GM12878 (cell line): Measurements from ENCODE around the gene DLD. TPM values are rescaled to one million over a fixed set of nuclear protein-coding genes. Genes with fewer than 3 reads are reported as not detected.

Experiments
- ATAC-seq: fragments of 200-7000 bp; cut with Tn5 transposase; 3 replicates; pipeline ENCODE4 v1.9.1; 2020; ENCODE audit warnings: mild to moderate bottlenecking, moderate library complexity
- BruUV-seq: library from RNA; stranded (reverse); fragments of 400-500 nt; replicated peaks from 2 replicates; lab custom pipeline; 2021; lab: Mats Ljungman, UMichigan
- CTCF ChIA-PET: fragments of 300-600 bp; sonication (Branson Sonifier 250); formaldehyde crosslinking; extraction: SDS; loops from one replicate; lab custom pipeline; 2021; ENCODE audit warnings: inconsistent platforms; lab: Yijun Ruan, JAX
- POLR2A ChIA-PET: fragments of 350-600 bp; formaldehyde crosslinking; extraction: SDS; loops from one replicate; lab custom pipeline; 2021; ENCODE audit warnings: inconsistent platforms; lab: Charles Lee
- RAD21 ChIA-PET: fragments of 300-600 bp; sonication (Branson Sonifier 250); formaldehyde crosslinking; loops from one replicate; lab custom pipeline; 2023; ENCODE audit warnings: antibody characterized with exemption; ENCODE audit not compliant: unreplicated experiment; lab: Charles Lee
- SMC1A ChIA-PET: fragments of 300-600 bp; sonication (Branson Sonifier 250); formaldehyde crosslinking; loops from one replicate; lab custom pipeline; 2023; ENCODE audit not compliant: unreplicated experiment, uncharacterized antibody; lab: Charles Lee
- DNase-seq: peaks from one replicate; pipeline ENCODE4 v3.0.0-alpha.2; 2011; ENCODE audit warnings: low read depth, low spot score
- FAIRE-seq: peaks from 3 replicates; lab custom pipeline; 2011; peaks lifted over from hg19 to GRCh38; lab: Jason Lieb, UNC
- H2AFZ ChIP-seq: 2 replicates; pipeline ENCODE4 v1.6.0; 2011; ENCODE audit warnings: low read depth, low read length, control low read depth; ENCODE audit not compliant: control insufficient read depth
- H3K27ac ChIP-seq: 2 replicates; pipeline ENCODE4 v1.5.1; 2011; ENCODE audit warnings: control low read depth; ENCODE audit not compliant: control insufficient read depth, insufficient read depth
- H3K27me3 ChIP-seq, 2 experiments: replicated peaks in 1 of 2; 2 replicates each; pipeline versions ENCODE4 v1.6.0 to v1.6.1; 2011; ENCODE audit warnings: low read length in 1 of 2; ENCODE audit not compliant: control insufficient read depth in 2 of 2, insufficient read depth in 2 of 2
- H3K36me3 ChIP-seq, 2 experiments: 2 replicates each; pipeline ENCODE4 v1.5.1; 2011; ENCODE audit warnings: low read length in 1 of 2; ENCODE audit not compliant: control insufficient read depth in 2 of 2, insufficient read depth in 2 of 2
- H3K4me1 ChIP-seq: 2 replicates; pipeline ENCODE4 v1.6.1; 2011; ENCODE audit warnings: mild to moderate bottlenecking, low read length, moderate library complexity, mixed read lengths; ENCODE audit not compliant: control insufficient read depth, insufficient read depth
- H3K4me2 ChIP-seq: 2 replicates; pipeline ENCODE4 v1.6.0; 2011; ENCODE audit warnings: control low read depth; ENCODE audit not compliant: control insufficient read depth, insufficient read depth
- H3K4me3 ChIP-seq: fragments of 200-600 bp; sonication (generic); 2 replicates; pipeline ENCODE4 v1.5.1; 2016
- H3K79me2 ChIP-seq: 2 replicates; pipeline ENCODE4 v1.6.0; 2011; ENCODE audit warnings: low read length; ENCODE audit not compliant: control insufficient read depth, insufficient read depth
- H3K9ac ChIP-seq: 2 replicates; pipeline ENCODE4 v1.8.0; 2011; ENCODE audit warnings: low read length, control low read depth, mixed read lengths; ENCODE audit not compliant: control insufficient read depth, insufficient read depth
- H3K9me3 ChIP-seq: replicated peaks from 3 replicates; pipeline ENCODE4 v1.5.1; 2011; ENCODE audit warnings: mild to moderate bottlenecking, low read length; ENCODE audit not compliant: control insufficient read depth, insufficient read depth
- H4K20me1 ChIP-seq: 2 replicates; pipeline ENCODE4 v1.6.0; 2011; ENCODE audit not compliant: control insufficient read depth, insufficient read depth
- CEBPZ ChIP-seq: fragments of 150-350 bp; IDR thresholded peaks from 2 replicates; pipeline ENCODE4 v1.6.1; 2016; ENCODE audit warnings: low read depth, low read length
- HDAC6 ChIP-seq: fragments of 200-600 bp; sonication (generic); IDR thresholded peaks from one replicate; pipeline ENCODE4 v1.8.0; 2017; ENCODE audit warnings: antibody characterized with exemption; ENCODE audit not compliant: unreplicated experiment
- IKZF2 ChIP-seq, 2 experiments: fragments of 450-650 bp; IDR thresholded peaks; 2 replicates each; pipeline ENCODE4 v1.6.1; 2017; ENCODE audit warnings: mild to moderate bottlenecking in 2 of 2, moderate library complexity in 2 of 2
- JUNB ChIP-seq: IDR thresholded peaks from 2 replicates; pipeline ENCODE4 v1.6.1; 2016; ENCODE audit warnings: antibody characterized with exemption, mild to moderate bottlenecking
- MLLT1 ChIP-seq: fragments of 450-650 bp; IDR thresholded peaks from 2 replicates; pipeline ENCODE4 v1.6.1; 2016; ENCODE audit warnings: mild to moderate bottlenecking
- NFYA ChIP-seq: IDR thresholded peaks from 2 replicates; pipeline ENCODE4 v1.6.1; 2011; ENCODE audit warnings: low read depth, mild to moderate bottlenecking, low read length, improper control_type of control experiment, borderline replicate concordance
- RELB ChIP-seq: fragments of 450-650 bp; IDR thresholded peaks from 2 replicates; pipeline ENCODE4 v1.6.1; 2017; ENCODE audit warnings: low read depth, mild to moderate bottlenecking, moderate library complexity
- STAT1 ChIP-seq: fragments of 450-650 bp; conservative IDR thresholded peaks from 2 replicates; pipeline ENCODE4 v1.6.1; 2014; ENCODE audit warnings: antibody characterized with exemption, mild to moderate bottlenecking
- SUPT20H ChIP-seq: IDR thresholded peaks from 2 replicates; pipeline ENCODE4 v1.6.1; 2011; ENCODE audit warnings: low read depth, mild to moderate bottlenecking, low read length, moderate library complexity, borderline replicate concordance; ENCODE audit not compliant: control insufficient read depth
- TCF3 ChIP-seq: IDR thresholded peaks from 2 replicates; pipeline ENCODE4 v1.6.1; 2012; ENCODE audit warnings: low read depth, mild to moderate bottlenecking, low read length, borderline replicate concordance; ENCODE audit not compliant: insufficient read depth
- USF1 ChIP-seq: IDR thresholded peaks from 2 replicates; pipeline ENCODE4 v1.6.1; 2011; ENCODE audit warnings: borderline replicate concordance, low read depth, mild to moderate bottlenecking, moderate library complexity, mixed read lengths, low read length; ENCODE audit not compliant: insufficient read depth; ENCODE audit errors: extremely low read length
- ZBTB11 ChIP-seq: fragments of 450-650 bp; formaldehyde crosslinking; IDR thresholded peaks from 2 replicates; pipeline ENCODE4 v1.5.0; 2022; ENCODE audit warnings: mild to moderate bottlenecking, missing genetic modification characterization
- ZNF622 ChIP-seq: fragments of 450-650 bp; IDR thresholded peaks from 2 replicates; pipeline ENCODE4 v1.6.1; 2017; ENCODE audit warnings: mild to moderate bottlenecking, inconsistent platforms
- WGBS: methylation state at CpG from one replicate; pipeline ENCODE4 v1.1.6; 2016; ENCODE audit warnings: low lambda C conversion rate; ENCODE audit not compliant: insufficient replicate concordance, insufficient coverage; ENCODE audit errors: missing lambda C conversion rate; 5-methylcytosine and 5-hydroxymethylcytosine counted together
- in situ Hi-C: fragments of 300-500 bp; cut with MboI; formaldehyde crosslinking; loops from 9 replicates; pipeline ENCODE4 v1.14.3; 2018; ENCODE audit warnings: mixed read lengths
- intact Hi-C: fragments of 100-400 bp; cut with micrococcal nuclease; formaldehyde crosslinking; loops from one replicate; pipeline ENCODE4 v1.14.2; 2022; ENCODE audit not compliant: unreplicated experiment
- polyA plus RNA-seq, 11 experiments: library from polyadenylated mRNA; depleted of rRNA in 4 of 11; unstranded in 6 of 11; stranded (reverse) in 5 of 11; fragments of >200 nt; fragmentation: Nextera tagmentation in 4 of 11; fragmentation: Illumina TruSeq in 1 of 11; extraction: Ambion mirVana in 4 of 11; extraction: Trizol in 1 of 11; gene quantifications; 1 replicate in 1 of 11; 2 replicates in 10 of 11; pipeline versions ENCODE4 v1.2.1 to v1.2.3, GENCODE V29; 2011 to 2016; ENCODE audit warnings: inconsistent platforms in 2 of 11, missing spikeins in 2 of 11, low read depth in 1 of 11
- total RNA-seq, 4 experiments: library from RNA; depleted of rRNA in 3 of 4; stranded (reverse); fragments of >200 nt in 3 of 4; fragmentation: Illumina TruSeq in 1 of 4; extraction: Trizol in 1 of 4; gene quantifications; 2 replicates each; pipeline versions ENCODE4 v1.2.1 to v1.2.3, GENCODE V29; 2013 to 2021

DLD gene
- total and polyA plus RNA-seq, 10 of the 15 experiments (the other 5 are each of a cell fraction or from before 2014, with no cell fraction given): 62.7 to 314 (median 161) TPM

GRCh38 chr7:107962817-107963216, 71.8 kb downstream of the DLD start:
- 62% methylated on average over 9 of the region's 9 CpGs for WGBS
- in situ Hi-C loops (no loop called here), intact Hi-C loops (no loop called here)
- Histone ChIP-seq H3K4me2 (no peak overlapping the region), H3K9ac (no peak overlapping the region), H3K4me3 (no peak overlapping the region), H2AFZ (no peak overlapping the region), H3K27ac (no peak overlapping the region), H3K36me3 (no peaks in the 10 kb centered on the region), H3K4me1 (no peaks in the 10 kb centered on the region), H3K79me2 (no peaks in the 10 kb centered on the region), H4K20me1 (no peaks in the 10 kb centered on the region), H3K27me3 (no peaks in the 10 kb centered on the region; a peak in 1 of 4 replicates), H3K9me3 (no peaks in the 10 kb centered on the region)
- POLR2A ChIA-PET: no interaction called here
- no TSS peak for BruUV-seq
- no peak for DNase-seq
- CTCF ChIA-PET: no interaction called here
- SMC1A ChIA-PET: no interaction called here
- RAD21 ChIA-PET: no interaction called here
- no peak for ATAC-seq
- no peak for FAIRE-seq
- TF ChIP-seq RELB (no peak), IKZF2 (IDR thresholded peaks at IDR 0.05) (no peak), USF1 (no peak), NFYA (no peak), TCF3 (no peak), STAT1 (no peak), MLLT1 (no peak), CEBPZ (no peak), HDAC6 (no peak), ZNF622 (no peak), SUPT20H (no peak), JUNB (no peak), ZBTB11 (no peak)
